Small intestine (tissue), 16 donors: ENCODE results near the gene OR52I2. TPM values are rescaled to one million over a fixed set of nuclear protein-coding genes. Genes with fewer than 3 reads are reported as not detected.

Experiments used
- DNase-seq, 2 donors: peaks; one replicate each; pipeline versions ENCODE4 v3.0.0 to v3.0.0-alpha.2; 2013
- FAIRE-seq: peaks from 2 replicates; lab custom pipeline; 2012; peaks lifted over from hg19 to GRCh38; lab: Jason Lieb, UNC
- H3K27ac ChIP-seq, 3 donors: one replicate each; pipeline ENCODE4 v1.5.1; 2013; ENCODE audit warnings: low read length in 2 of 3, mild to moderate bottlenecking in 2 of 3, control low read depth in 1 of 3, inconsistent platforms in 1 of 3, low read depth in 1 of 3, moderate library complexity in 1 of 3
- H3K27me3 ChIP-seq, 3 donors: one replicate each; pipeline ENCODE4 v1.6.1; 2013; ENCODE audit warnings: low read length in 3 of 3, inconsistent platforms in 1 of 3; ENCODE audit not compliant: control insufficient read depth in 3 of 3, insufficient read depth in 3 of 3
- H3K36me3 ChIP-seq, 3 donors: one replicate each; pipeline ENCODE4 v1.6.1; 2013; ENCODE audit warnings: low read length in 3 of 3, inconsistent platforms in 1 of 3, low read depth in 1 of 3, mild to moderate bottlenecking in 1 of 3, moderate library complexity in 1 of 3; ENCODE audit not compliant: control insufficient read depth in 3 of 3, insufficient read depth in 2 of 3
- H3K4me1 ChIP-seq, 3 donors: one replicate each; pipeline ENCODE4 v1.6.1; 2013; ENCODE audit warnings: low read length in 2 of 3, inconsistent platforms in 1 of 3, low read depth in 1 of 3, mild to moderate bottlenecking in 1 of 3, moderate library complexity in 1 of 3; ENCODE audit not compliant: control insufficient read depth in 3 of 3, insufficient read depth in 2 of 3
- H3K4me3 ChIP-seq, 3 donors: one replicate each; pipeline ENCODE4 v1.5.1; 2013; ENCODE audit warnings: low read length in 3 of 3, control low read depth in 1 of 3, inconsistent platforms in 1 of 3, low read depth in 1 of 3, mild to moderate bottlenecking in 1 of 3, moderate library complexity in 1 of 3
- H3K9me3 ChIP-seq, 2 donors: one replicate each; pipeline ENCODE4 v1.6.1; 2013; ENCODE audit warnings: low read depth in 1 of 2, low read length in 1 of 2; ENCODE audit not compliant: control insufficient read depth in 2 of 2, insufficient read depth in 1 of 2
- WGBS, 3 donors: extraction: QIAGEN DNeasy Blood & Tissue Kit; methylation state at CpG; one replicate each; pipeline ENCODE4 v1.1.7; 2013; 5-methylcytosine and 5-hydroxymethylcytosine counted together
- long read RNA-seq, 10 donors: transcript quantifications; one replicate each; lab custom pipeline, GENCODE V29; 2026
- polyA plus RNA-seq, 4 donors: library from polyadenylated mRNA; stranded (reverse) in 3 of 4; unstranded in 1 of 4; fragments of 200-250 nt in 3 of 4; fragments of 120-200 nt in 1 of 4; gene quantifications; one replicate each; pipeline versions ENCODE4 v1.2.1 to v1.2.3, GENCODE V29; 2013
- donor health status: healthy with polysubstance abuse.
- donor health status: control.
- donor health status: control.
- donor health status: Bipolar disorder and iron deficiency.
- donor health status: healthy.

OR52I2 gene
- polyA plus RNA-seq: under 1 TPM in 1 of 4 donors, not detected in 3; 0.04 TPM
- long read RNA-seq, donor 1: 0 reads
- long read RNA-seq, donor 2: 0 reads
- long read RNA-seq, donor 3: 0 reads
- long read RNA-seq, donor 4: 0 reads
- long read RNA-seq, donor 5: 0 reads
- long read RNA-seq, donor 6: 0 reads
- long read RNA-seq, donor 7: 0 reads
- long read RNA-seq, donor 8: 0 reads
- long read RNA-seq, donor 9: 0 reads
- long read RNA-seq, donor 10: 0 reads

DNA sequence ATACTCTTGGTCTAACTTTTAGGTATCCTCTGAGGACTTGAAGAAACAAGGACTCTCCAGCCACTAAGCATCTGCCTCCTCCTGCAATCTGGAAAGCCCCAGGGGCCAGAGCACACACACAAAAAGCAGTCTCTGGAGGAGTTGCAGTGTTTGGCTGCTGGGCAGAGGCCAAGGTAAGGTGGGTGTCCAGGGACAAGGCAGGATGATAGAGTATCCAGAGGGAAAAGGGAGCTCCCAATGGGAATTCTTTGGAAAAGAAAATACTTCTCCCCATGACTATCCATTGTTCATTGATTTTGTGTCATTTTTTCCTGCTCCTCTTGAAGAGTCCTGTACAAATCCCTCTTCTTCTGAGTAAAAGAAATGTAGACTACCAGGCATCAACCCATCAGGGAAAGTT is at the start of gene OR52I2:
TSS of gene OR52I2 (plus strand) at position 301 of the 400 bp plus-strand sequence.
- DNase-seq (no peak), FAIRE-seq (no peak)
- no peaks in the 10 kb centered on the region for H3K27me3 ChIP-seq
- no peak within 1 kb of the TSS for H3K27ac ChIP-seq
- no peaks in the 10 kb centered on the region for H3K9me3 ChIP-seq
- peaks cover 0 to 3% (median 0%) of the 10 kb centered on the region in 3 donors for H3K4me1 ChIP-seq
- H3K36me3 ChIP-seq: no peaks in the 10 kb centered on the region
- no peak within 1 kb of the TSS for H3K4me3 ChIP-seq

DNA sequence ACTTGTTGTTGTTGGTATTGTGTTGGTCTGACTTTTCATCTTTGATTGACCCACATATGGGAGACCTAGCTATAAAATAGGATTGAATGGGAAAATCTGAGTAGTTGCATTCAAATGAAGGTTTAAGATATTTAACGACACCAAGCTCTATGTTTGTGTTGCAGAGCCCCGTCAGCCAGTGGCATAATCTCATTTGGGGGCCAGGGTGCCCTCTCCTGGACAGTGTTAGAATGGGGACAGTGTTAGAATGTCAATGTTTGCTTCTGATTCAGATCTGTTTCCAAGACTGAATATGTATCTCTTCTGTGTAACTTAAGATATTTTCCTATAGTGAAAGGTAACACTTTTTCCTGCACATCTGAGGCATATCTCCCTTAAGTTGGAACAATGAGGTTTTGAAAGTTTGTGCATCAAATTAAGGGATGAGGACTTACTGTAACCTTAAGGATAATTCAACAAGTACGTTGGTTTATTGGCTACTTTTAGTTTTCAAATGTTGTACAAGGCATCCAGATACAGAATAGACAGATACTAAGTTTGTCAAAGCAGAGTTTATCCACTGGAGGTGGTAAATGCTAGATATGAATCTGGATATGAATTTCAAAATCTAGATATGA is 41.8 kb upstream of the OR52I2 start:
- Histone ChIP-seq H3K27ac (no peak overlapping the region), H3K9me3 (no peaks in the 10 kb centered on the region), H3K4me3 (no peak overlapping the region), H3K27me3 (no peaks in the 10 kb centered on the region), H3K36me3 (no peaks in the 10 kb centered on the region), H3K4me1 (no peaks in the 10 kb centered on the region)
- WGBS, 3 donors: 22 to 25% (median 23%) methylated on average over 3 of the region's 3 CpGs
- DNase-seq (peak; percentile 48 to 61), FAIRE-seq (no peak)

DNA sequence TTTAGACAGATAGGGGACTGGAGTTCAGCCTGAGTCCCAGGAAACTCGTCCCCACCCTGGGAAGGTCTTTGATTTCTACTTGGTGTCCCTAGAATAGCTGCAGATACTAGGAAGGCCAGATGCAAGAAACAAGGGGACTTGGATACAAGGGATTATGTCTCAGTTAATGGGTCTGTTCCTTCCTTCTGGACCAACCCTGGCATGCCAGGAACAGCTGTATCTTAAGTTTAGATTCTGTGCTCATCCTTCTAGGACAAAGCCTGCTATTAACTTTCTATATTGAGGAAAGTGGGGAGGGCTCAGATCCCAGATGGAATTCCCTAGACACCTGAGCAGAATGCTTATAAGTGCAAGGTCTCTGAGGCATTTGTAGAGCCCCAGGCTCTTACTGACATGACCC is 40.5 kb upstream of the OR52I2 start:
- WGBS, 3 donors: 33 to 66% (median 43%) methylated on average over 1 of the region's 1 CpG
- no peak for FAIRE-seq

DNA sequence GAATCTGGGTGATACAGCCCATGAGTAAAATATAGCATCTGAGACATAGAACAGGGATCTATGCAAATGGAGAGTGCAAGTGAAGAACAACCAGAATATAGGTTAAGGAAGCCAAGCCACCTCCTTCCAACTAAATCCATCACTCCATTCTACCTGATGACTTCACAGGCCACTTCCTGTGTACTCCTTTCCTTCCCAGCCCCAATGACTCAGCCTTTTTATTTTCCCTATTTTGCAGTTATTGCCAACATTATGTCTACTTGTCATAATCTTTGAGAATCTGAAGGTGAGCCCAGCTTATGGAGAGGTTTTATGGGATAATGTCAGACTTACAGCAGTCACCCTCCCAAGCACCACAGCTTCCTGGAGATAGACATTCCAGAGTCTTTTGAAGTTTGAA is 38.0 kb upstream of the OR52I2 start:
- Histone ChIP-seq H3K4me3 (no peak overlapping the region), H3K27ac (no peak overlapping the region), H3K36me3 (no peaks in the 10 kb centered on the region), H3K4me1 (peaks cover 0 to 7% (median 0%) of the 10 kb centered on the region in 3 donors), H3K27me3 (peaks cover 0 to 3% (median 0%) of the 10 kb centered on the region in 3 donors), H3K9me3 (no peaks in the 10 kb centered on the region)
- FAIRE-seq: no peak
- no peak for DNase-seq

More for the DNA sequence above, 40.5 kb upstream of the OR52I2 start:
- no peaks in the 10 kb centered on the region for H3K36me3 ChIP-seq
- no peak overlapping the region for H3K4me3 ChIP-seq
- H3K4me1 ChIP-seq: no peaks in the 10 kb centered on the region
- no peak overlapping the region for H3K27ac ChIP-seq
- H3K27me3 ChIP-seq: peaks cover 0 to 3% (median 0%) of the 10 kb centered on the region in 3 donors
- DNase-seq: no peak
- no peaks in the 10 kb centered on the region for H3K9me3 ChIP-seq

DNA sequence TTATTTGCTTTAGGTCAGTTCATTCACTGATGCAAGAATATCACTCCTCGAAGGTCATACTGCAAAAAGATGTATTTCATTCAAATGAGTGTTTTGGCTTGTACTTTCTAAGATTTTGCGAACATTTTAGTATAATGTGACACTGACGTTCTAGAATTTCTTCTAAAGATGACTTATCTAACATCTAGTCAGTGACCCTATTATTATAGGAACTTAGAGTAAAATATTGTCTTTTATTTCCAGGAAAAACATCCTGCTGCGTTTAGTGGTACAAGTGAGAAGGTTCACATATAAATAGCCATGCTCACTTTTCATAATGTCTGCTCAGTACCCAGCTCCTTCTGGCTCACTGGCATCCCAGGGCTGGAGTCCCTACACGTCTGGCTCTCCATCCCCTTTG is 36.7 kb upstream of the OR52I2 start, which contains the start of gene OR52M1:
TSS of gene OR52M1 (plus strand) at position 301 of the 400 bp plus-strand sequence. CDS start at position 301, 0 bp downstream.
- Histone ChIP-seq H3K27ac (no peak within 1 kb of the TSS), H3K27me3 (peaks cover 0 to 3% (median 0%) of the 10 kb centered on the region in 3 donors), H3K4me1 (peaks cover 0 to 7% (median 0%) of the 10 kb centered on the region in 3 donors), H3K36me3 (no peaks in the 10 kb centered on the region), H3K4me3 (no peak within 1 kb of the TSS), H3K9me3 (peaks cover 0 to under 1% of the 10 kb centered on the region in 2 donors)
- 78 to 94% (median 81%) methylated on average over 5 of the region's 5 CpGs for WGBS, 3 donors
- DNase-seq (no peak), FAIRE-seq (no peak)

DNA sequence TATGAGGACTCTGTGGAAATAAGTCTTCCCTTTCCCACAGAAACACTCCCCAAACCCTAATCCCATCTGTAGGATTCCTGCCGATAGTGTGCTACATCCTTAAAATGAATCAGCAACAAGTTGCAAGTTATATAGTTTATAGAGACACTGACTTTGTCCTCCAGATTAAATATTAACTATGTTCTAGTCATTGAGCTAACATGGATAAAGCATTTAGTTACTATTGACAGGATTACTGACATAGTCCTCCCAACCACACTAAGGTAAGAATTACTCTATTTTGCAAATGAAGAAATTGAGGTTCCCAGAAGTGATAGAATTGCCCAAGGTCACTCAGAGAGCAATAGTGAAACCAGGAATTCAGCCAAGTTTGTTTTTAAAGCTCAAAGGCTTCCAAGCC is 34.7 kb upstream of the OR52I2 start:
- Histone ChIP-seq H3K27me3 (peaks cover 0 to 5% (median 0%) of the 10 kb centered on the region in 3 donors), H3K36me3 (no peaks in the 10 kb centered on the region), H3K4me3 (no peak overlapping the region), H3K27ac (peak overlapping the region in 1 of 3 donors; percentile 49), H3K4me1 (peaks cover 0 to 7% (median 0%) of the 10 kb centered on the region in 3 donors), H3K9me3 (peaks cover 0 to 16% of the 10 kb centered on the region in 2 donors)
- FAIRE-seq: no peak
- peak; percentile 59 to 77 for DNase-seq
- WGBS, 3 donors: 13 to 58% (median 43%) methylated on average over 1 of the region's 1 CpG

DNA sequence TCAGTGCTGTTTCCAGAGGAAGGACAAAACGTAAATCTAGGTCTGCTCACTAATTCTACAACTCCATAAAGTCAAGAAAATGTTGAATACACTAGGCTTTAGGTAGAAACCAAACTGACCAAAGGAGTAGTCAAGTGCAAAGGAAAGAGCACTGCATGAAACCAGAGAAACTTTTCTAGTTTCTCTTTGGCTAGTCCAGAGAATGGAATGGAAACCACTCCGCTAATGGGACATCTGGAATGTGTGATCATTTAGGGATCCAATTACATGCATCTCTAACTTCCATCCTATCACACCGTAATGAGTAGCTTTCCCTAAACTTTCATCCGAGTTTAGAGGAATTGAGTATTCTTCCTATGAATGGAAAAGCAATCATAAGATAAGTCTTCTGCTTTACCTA is 34.1 kb upstream of the OR52I2 start:
- no peak overlapping the region for H3K4me3 ChIP-seq
- H3K4me1 ChIP-seq: peaks cover 0 to 7% (median 0%) of the 10 kb centered on the region in 3 donors
- peaks cover 0 to 17% of the 10 kb centered on the region in 2 donors for H3K9me3 ChIP-seq
- no peak for DNase-seq
- WGBS, 3 donors: 75 to 78% (median 78%) methylated on average over 4 of the region's 4 CpGs
- no peak for FAIRE-seq
- H3K27ac ChIP-seq: peak overlapping the region in 1 of 3 donors; percentile 49
- peaks cover 0 to 5% (median 0%) of the 10 kb centered on the region in 3 donors for H3K27me3 ChIP-seq
- no peaks in the 10 kb centered on the region for H3K36me3 ChIP-seq

DNA sequence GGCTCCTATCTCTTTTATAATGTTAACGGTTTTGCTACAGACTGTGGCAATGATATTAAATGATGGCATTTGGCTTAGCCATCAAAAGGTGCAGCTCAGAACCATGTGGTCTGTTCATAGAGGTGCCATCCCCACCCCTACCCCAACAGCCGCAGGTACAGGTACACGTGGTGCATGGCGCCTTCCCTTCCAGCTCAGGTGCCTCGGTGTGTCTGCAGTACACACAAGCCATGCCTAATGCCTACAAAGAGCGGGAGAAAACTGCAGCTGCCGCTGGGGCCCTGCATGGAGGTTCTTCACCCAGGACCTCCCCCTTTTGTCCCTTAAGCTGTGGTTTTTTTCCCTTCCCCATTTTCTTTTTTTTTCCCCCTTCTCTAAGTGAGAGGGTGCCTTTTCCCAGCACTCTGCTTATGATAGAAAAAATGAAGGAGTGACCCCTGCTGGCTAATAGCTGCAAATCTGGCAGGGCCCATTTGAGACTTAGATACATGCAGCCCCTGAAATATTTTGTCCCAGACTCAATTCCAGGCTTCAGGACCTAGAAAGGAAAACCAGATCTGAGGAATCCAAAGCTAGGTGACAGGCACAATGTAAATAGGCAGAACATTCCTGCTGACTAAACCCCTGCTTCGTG is 30.1 kb upstream of the OR52I2 start:
- FAIRE-seq (no peak), DNase-seq (peak; percentile 19 to 29)
- 81 to 82% (median 82%) methylated on average over 8 of the region's 8 CpGs for WGBS, 3 donors
- Histone ChIP-seq H3K27me3 (peaks cover 0 to 5% (median 0%) of the 10 kb centered on the region in 3 donors), H3K4me3 (no peak overlapping the region), H3K4me1 (peaks cover 0 to 7% (median 0%) of the 10 kb centered on the region in 3 donors), H3K27ac (no peak overlapping the region), H3K36me3 (no peaks in the 10 kb centered on the region), H3K9me3 (peaks cover 0 to 29% of the 10 kb centered on the region in 2 donors)
